ENCODE results near the gene RNF224. TPM values are rescaled to one million over a fixed set of nuclear protein-coding genes. Genes with fewer than 3 reads are reported as not detected.

The RNF224 gene
- polyA plus RNA-seq, 3 donors: 7.9 to 15.2 (median 12.0) TPM

- DNase-seq (ENCODE audit: extremely low read depth in 1 of 11, low read depth in 9 of 11, low spot score in 4 of 11): no peak
These were observed 16.6 kb downstream of the RNF224 start for GRCh38 chr9:137243626-137244485.

- no peak for DNase-seq (ENCODE audit: extremely low read depth in 1 of 11, low read depth in 9 of 11, low spot score in 4 of 11)
These were observed 17.5 kb downstream of the RNF224 start for GRCh38 chr9:137244486-137245449.

- DNase-seq (ENCODE audit: extremely low read depth in 1 of 11, low read depth in 9 of 11, low spot score in 4 of 11): no peak
These were observed 18.4 kb downstream of the RNF224 start for GRCh38 chr9:137245450-137246421.

DNA sequence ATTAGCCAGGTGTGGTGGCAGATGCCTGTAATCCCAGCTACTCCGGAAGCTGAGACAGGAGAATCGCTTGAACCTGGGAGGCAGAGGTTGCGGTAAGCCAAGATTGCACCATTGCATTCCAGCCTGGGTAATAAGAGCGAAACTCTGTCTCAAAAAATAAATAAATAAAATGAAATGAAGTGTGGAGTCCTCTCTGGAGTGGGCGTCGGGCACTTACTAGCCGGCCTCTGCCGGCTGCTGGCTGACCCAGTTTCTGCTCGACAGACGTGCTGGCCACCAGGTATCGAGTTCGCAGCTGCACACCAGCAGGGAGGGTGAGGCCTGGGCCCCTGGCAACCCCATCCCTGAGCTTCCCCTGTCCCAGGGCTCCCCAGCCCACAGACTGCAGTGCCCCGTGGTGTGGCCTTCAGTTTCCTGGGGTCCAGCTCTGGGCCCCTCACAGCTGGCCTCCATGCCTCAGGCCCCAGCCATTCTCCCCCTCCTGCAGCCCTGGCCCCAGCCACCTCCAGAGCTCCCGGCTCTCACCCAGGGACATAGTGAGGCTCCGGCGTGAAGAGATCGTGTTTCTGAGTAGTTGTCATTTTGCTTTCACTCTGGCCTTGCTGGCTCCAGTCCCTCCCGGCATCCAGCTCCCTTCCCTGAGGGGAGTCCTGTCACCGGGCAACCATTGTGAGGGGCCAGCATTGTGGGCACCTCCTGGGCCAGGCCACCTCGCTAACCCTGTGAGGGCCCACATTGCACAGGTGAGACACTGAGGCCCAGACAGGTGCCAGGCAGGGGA is 20.0 kb downstream of the RNF224 start:
- no peak for DNase-seq (ENCODE audit: extremely low read depth in 1 of 11, low read depth in 9 of 11, low spot score in 4 of 11)

DNA sequence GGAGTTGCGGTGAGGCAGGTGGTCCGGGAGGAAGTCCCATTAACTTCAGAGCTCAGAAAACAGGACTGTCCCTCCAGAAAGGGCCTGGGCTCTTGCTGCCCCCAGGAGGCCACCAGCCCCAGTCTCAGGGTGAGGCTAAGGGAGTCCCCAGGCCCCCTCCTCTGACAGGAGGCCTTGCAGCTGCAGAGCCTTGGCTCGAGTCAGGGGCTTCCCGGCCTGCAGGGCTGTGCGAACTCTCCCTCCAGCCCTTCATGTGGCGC is 20.5 kb downstream of the RNF224 start:
- no peak for DNase-seq (ENCODE audit: extremely low read depth in 1 of 11, low read depth in 9 of 11, low spot score in 4 of 11)

- no peak for DNase-seq (ENCODE audit: extremely low read depth in 1 of 11, low read depth in 9 of 11, low spot score in 4 of 11)
These were observed 23.3 kb downstream of the RNF224 start for GRCh38 chr9:137250329-137251193.

GRCh38 chr9:137251194-137251461 is 23.8 kb downstream of the RNF224 start, which contains the start of gene STPG3:
Gene STPG3, plus strand, starts transcription at chr9:137251286. Its CDS starts 1 bp downstream, at chr9:137251287.
- no peak for DNase-seq (ENCODE audit: extremely low read depth in 1 of 11, low read depth in 9 of 11, low spot score in 4 of 11)

DNA sequence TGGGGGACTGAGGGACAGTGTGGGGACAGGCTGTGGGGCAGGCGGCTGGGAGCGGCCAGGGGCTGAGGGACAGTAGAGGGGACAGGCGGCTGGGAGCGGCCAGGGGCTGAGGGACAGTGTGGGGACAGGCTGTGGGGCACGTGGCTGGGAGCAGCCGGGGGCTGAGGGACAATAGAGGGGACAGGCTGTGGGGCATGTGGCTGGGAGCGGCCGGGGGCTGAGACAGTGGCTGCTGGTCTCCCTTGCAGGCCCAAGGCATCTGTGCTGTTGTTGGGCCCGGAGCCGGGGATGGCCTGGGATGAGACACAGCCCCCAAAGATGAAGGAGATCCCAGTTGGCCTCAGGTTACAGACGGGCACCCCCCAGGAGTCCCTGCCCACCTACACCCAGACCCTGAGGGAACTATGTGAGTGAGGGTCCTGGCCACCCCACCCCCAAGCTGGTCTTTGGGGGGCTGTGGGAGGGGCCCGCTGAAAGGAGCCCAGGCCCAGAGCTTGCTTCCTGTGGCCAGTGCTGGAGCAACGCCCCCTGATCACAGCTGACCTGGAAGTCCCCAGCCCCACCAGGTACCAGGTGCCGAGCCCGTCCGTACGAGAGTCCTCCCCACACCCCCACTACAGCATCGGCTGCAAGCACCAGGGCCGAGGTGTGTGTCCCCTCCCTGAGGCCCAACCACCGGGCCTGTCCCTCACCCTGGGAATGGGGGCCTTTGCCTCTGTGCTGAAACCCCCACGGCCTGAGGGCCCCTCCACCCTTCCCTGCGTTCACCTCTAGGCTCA is 24.4 kb downstream of the RNF224 start:
- no peak for DNase-seq (ENCODE audit: extremely low read depth in 1 of 11, low read depth in 9 of 11, low spot score in 4 of 11)

- DNase-seq (ENCODE audit: extremely low read depth in 1 of 11, low read depth in 9 of 11, low spot score in 4 of 11): no peak
These were observed 25.5 kb downstream of the RNF224 start for GRCh38 chr9:137252555-137253506.

- DNase-seq (ENCODE audit: extremely low read depth in 1 of 11, low read depth in 9 of 11, low spot score in 4 of 11): no peak
These were observed 26.7 kb downstream of the RNF224 start for GRCh38 chr9:137253717-137254623.

- peak in 10 of 11 donors; percentile 72 to 91 (median 86) for DNase-seq (ENCODE audit: extremely low read depth in 1 of 11, low read depth in 9 of 11, low spot score in 4 of 11)
These were observed 27.5 kb downstream of the RNF224 start, which contains the start of gene NELFB for GRCh38 chr9:137254624-137255447. Gene NELFB, plus strand, starts transcription at chr9:137255327.

GRCh38 chr9:137255448-137256114 is 28.3 kb downstream of the RNF224 start:
- no peak for DNase-seq (ENCODE audit: extremely low read depth in 1 of 11, low read depth in 9 of 11, low spot score in 4 of 11)

GRCh38 chr9:137256362-137256761 is 29.1 kb downstream of the RNF224 start:
- no peak for DNase-seq (ENCODE audit: extremely low read depth in 1 of 11, low read depth in 9 of 11, low spot score in 4 of 11)
